GM12875 (cell line): ENCODE data around the gene BCL11B.

Experiments
- H3K4me3 ChIP-seq: one replicate; pipeline ENCODE4 v1.5.1; 2011; ENCODE audit warnings: low read depth, low read length, control low read depth
- TF ChIP-seq, protein P1 (sequence below): IDR thresholded peaks from 2 replicates; pipeline ENCODE4 v1.5.1; 2011; ENCODE audit warnings: low read depth, mild to moderate bottlenecking, control low read depth, inconsistent platforms, low read length, moderate library complexity, borderline replicate concordance; ENCODE audit not compliant: insufficient read depth

The BCL11B gene

DNA sequence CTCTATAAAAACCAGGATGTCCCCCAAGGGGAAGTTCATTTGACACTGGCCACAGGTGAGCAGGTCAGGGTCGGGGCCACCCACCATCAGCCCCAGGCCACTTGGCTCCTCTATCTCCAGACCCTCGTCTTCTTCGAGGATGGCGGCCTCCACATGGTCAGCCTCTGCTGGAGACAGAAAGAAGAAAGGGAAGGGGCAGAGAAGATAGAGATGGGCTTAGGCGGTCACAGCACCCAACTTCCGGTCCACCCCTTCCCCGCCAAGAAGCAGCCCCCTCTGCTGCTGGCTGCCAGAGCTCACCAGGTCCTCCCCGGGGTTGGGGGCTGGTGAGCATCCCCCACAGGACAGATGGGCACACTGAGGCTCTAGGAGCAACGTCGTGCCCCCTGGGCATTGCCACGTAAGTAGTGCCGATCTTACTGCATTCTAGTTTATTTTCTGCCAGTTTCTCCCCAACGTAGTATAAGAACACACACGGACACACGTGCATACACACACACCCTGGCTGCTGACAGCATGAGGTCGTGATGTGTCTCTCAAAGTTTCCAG lies 14.2 kb downstream of the BCL11B start:
- TF ChIP-seq, protein P1, sequence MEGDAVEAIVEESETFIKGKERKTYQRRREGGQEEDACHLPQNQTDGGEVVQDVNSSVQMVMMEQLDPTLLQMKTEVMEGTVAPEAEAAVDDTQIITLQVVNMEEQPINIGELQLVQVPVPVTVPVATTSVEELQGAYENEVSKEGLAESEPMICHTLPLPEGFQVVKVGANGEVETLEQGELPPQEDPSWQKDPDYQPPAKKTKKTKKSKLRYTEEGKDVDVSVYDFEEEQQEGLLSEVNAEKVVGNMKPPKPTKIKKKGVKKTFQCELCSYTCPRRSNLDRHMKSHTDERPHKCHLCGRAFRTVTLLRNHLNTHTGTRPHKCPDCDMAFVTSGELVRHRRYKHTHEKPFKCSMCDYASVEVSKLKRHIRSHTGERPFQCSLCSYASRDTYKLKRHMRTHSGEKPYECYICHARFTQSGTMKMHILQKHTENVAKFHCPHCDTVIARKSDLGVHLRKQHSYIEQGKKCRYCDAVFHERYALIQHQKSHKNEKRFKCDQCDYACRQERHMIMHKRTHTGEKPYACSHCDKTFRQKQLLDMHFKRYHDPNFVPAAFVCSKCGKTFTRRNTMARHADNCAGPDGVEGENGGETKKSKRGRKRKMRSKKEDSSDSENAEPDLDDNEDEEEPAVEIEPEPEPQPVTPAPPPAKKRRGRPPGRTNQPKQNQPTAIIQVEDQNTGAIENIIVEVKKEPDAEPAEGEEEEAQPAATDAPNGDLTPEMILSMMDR: no peak
- no peak overlapping the region for H3K4me3 ChIP-seq

DNA sequence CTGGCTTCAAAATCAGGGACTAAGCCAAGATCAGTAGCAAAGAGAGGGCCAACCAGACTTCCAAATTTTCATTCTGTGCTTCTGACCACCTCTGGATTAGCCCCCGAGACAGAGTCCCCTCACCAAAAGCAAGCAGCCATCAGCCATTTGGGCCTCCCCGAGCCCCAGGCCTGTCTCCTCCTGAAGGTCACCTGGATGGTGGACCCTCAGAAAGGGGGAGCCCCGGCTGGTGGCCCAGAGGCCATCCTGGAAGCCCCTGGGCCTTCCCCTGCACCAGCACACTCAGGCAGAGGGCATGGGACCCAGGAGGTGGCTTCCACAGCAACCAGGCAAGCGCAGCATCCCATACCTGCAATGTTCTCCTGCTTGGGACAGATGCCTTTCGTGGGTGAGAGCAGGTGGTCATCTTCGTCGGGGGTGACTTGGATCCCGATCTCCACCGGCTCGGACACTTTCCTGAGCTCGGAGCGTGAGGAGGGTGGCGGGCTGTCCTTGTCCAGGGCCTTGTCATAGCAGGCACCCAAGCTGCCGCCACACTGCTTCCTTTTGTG lies 14.8 kb downstream of the BCL11B start:
- TF ChIP-seq, protein P1: no peak
- no peak overlapping the region for H3K4me3 ChIP-seq

DNA sequence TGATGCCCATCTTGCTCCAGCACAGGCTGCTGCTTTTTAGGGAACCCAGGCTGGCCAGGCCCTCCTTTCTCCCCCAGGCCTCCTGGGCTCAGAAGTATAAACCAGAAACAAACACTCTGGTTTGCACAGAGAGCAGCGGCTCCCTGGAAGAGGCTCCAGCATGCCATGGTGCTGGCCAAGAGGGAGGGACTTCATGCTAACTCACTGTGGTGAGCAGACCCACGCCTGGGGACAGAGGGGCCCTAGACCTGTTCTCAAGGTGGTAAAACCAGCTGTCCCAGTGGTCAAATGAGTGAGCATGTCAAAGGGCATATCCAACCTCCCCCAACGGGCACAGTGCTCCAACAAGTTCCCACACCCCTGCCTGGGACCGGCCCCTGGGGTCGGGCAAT lies 15.5 kb downstream of the BCL11B start:
- TF ChIP-seq, protein P1: no peak
- no peak overlapping the region for H3K4me3 ChIP-seq

DNA sequence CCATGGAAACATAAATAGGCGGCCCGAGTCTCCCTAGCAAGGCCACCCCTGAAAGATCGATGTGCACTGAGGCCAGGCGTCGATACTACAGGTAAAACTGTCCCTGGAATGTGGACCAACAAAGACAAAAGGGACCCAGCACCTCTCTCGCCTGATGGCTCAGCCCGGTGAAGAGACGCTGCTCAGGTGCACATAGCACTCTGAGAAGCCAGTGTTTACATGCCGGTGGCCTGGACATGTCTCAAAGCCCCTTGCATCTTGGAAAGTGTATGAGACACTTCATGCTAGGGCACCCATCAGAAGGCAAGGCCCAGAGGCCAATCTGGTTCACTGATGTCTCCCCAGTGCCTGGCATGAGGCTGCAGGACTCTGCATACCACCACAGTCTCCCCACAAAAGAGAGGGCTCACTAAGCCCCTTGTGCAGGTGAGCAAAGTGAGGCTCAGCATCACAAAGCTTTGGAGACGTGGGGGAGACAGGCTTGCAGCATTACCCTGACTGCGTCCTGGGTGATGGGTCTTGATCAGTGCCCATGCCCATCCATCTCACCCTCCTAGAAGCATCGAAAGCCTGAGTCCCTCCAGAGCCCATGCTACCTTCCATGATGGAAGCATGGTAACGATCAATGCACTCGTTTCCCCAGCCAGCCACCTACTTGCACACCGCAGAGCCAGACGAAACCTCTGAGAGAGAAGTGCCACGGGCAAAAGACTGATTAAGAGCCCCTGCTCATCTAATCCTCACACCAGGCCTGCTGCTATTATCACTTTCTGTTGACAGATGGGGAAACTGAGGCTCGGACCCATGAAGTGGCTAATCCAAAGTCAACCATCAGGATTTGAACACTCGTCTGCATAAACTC lies 16.1 kb downstream of the BCL11B start:
- TF ChIP-seq, protein P1: no peak
- no peak overlapping the region for H3K4me3 ChIP-seq

DNA sequence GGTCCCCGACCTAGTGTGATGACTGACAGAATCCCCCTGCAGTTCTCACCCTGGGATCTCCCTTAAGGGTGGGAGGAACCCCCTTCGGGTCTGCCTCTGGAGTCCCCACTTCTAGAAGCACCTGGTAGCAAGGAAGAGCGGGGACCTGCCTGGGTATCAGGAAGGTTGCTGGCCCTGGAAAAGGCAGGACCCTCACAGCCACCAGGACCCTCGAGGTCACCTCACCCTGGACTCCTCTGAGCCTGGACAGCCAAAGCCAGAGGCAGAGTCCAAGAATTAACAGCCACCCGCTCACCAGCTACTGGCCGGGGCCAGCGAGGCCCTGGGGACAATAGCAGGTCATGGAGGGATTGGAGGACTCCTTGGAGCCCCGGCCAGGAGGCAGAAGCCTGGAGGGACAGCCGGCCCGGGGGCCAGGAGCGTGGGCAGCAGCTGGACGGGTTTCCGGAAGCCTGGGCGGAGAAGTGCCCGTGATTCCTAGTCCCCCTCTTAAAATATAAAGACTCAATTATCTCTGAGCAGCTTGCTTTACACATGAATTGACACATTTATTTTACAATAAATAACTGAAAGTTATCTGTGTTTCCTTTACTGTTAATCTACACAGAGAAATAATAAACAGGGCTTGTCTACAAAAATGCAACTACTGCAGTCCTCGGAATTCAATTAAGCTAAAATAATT lies 17.5 kb downstream of the BCL11B start:
- no peak overlapping the region for H3K4me3 ChIP-seq
- TF ChIP-seq, protein P1: no peak

DNA sequence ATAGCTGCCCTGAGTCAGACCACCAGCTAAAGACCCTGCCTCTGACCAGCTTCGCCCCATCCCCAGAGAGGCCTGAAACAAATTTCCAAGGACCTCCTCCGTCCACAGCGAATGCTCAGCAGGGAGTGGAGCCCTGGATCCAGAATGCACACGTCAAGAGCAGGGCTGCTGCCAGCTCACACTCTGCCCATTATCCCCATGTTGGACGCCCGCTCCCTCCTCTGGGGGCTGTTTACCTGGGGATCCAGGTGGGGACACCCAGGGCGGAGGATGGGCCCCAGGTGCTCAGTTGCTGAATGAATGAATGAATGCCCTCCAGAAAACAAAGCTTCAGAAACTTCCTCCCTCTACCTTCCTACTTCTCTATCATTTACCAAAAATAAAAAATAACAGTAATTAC lies 18.1 kb downstream of the BCL11B start:
- TF ChIP-seq, protein P1: no peak
- H3K4me3 ChIP-seq: no peak overlapping the region
